GM12878 (cell line): ENCODE data around the gene SLC38A3. TPM values are rescaled to one million over a fixed set of nuclear protein-coding genes. Genes with fewer than 3 reads are reported as not detected.

ENCODE experiments used
- ATAC-seq: fragments of 200-7000 bp; cut with Tn5 transposase; 3 replicates; pipeline ENCODE4 v1.9.1; 2020; ENCODE audit warnings: mild to moderate bottlenecking, moderate library complexity
- BruUV-seq: library from RNA; stranded (reverse); fragments of 400-500 nt; replicated peaks from 2 replicates; lab custom pipeline; 2021; lab: Mats Ljungman, UMichigan
- CTCF ChIA-PET: fragments of 300-600 bp; sonication (Branson Sonifier 250); formaldehyde crosslinking; extraction: SDS; loops from one replicate; lab custom pipeline; 2021; ENCODE audit warnings: inconsistent platforms; lab: Yijun Ruan, JAX
- POLR2A ChIA-PET: fragments of 350-600 bp; formaldehyde crosslinking; extraction: SDS; loops from one replicate; lab custom pipeline; 2021; ENCODE audit warnings: inconsistent platforms; lab: Charles Lee
- RAD21 ChIA-PET: fragments of 300-600 bp; sonication (Branson Sonifier 250); formaldehyde crosslinking; loops from one replicate; lab custom pipeline; 2023; ENCODE audit warnings: antibody characterized with exemption; ENCODE audit not compliant: unreplicated experiment; lab: Charles Lee
- SMC1A ChIA-PET: fragments of 300-600 bp; sonication (Branson Sonifier 250); formaldehyde crosslinking; loops from one replicate; lab custom pipeline; 2023; ENCODE audit not compliant: unreplicated experiment, uncharacterized antibody; lab: Charles Lee
- DNase-seq: peaks from one replicate; pipeline ENCODE4 v3.0.0-alpha.2; 2011; ENCODE audit warnings: low read depth, low spot score
- FAIRE-seq: peaks from 3 replicates; lab custom pipeline; 2011; peaks lifted over from hg19 to GRCh38; lab: Jason Lieb, UNC
- H2AFZ ChIP-seq: 2 replicates; pipeline ENCODE4 v1.6.0; 2011; ENCODE audit warnings: low read depth, low read length, control low read depth; ENCODE audit not compliant: control insufficient read depth
- H3K27ac ChIP-seq: 2 replicates; pipeline ENCODE4 v1.5.1; 2011; ENCODE audit warnings: control low read depth; ENCODE audit not compliant: control insufficient read depth, insufficient read depth
- H3K27me3 ChIP-seq, 2 experiments: replicated peaks in 1 of 2; 2 replicates each; pipeline versions ENCODE4 v1.6.0 to v1.6.1; 2011; ENCODE audit warnings: low read length in 1 of 2; ENCODE audit not compliant: control insufficient read depth in 2 of 2, insufficient read depth in 2 of 2
- H3K36me3 ChIP-seq, 2 experiments: 2 replicates each; pipeline ENCODE4 v1.5.1; 2011; ENCODE audit warnings: low read length in 1 of 2; ENCODE audit not compliant: control insufficient read depth in 2 of 2, insufficient read depth in 2 of 2
- H3K4me1 ChIP-seq: 2 replicates; pipeline ENCODE4 v1.6.1; 2011; ENCODE audit warnings: mild to moderate bottlenecking, low read length, moderate library complexity, mixed read lengths; ENCODE audit not compliant: control insufficient read depth, insufficient read depth
- H3K4me2 ChIP-seq: 2 replicates; pipeline ENCODE4 v1.6.0; 2011; ENCODE audit warnings: control low read depth; ENCODE audit not compliant: control insufficient read depth, insufficient read depth
- H3K4me3 ChIP-seq: fragments of 200-600 bp; sonication (generic); 2 replicates; pipeline ENCODE4 v1.5.1; 2016
- H3K79me2 ChIP-seq: 2 replicates; pipeline ENCODE4 v1.6.0; 2011; ENCODE audit warnings: low read length; ENCODE audit not compliant: control insufficient read depth, insufficient read depth
- H3K9ac ChIP-seq: 2 replicates; pipeline ENCODE4 v1.8.0; 2011; ENCODE audit warnings: low read length, control low read depth, mixed read lengths; ENCODE audit not compliant: control insufficient read depth, insufficient read depth
- H3K9me3 ChIP-seq: replicated peaks from 3 replicates; pipeline ENCODE4 v1.5.1; 2011; ENCODE audit warnings: mild to moderate bottlenecking, low read length; ENCODE audit not compliant: control insufficient read depth, insufficient read depth
- H4K20me1 ChIP-seq: 2 replicates; pipeline ENCODE4 v1.6.0; 2011; ENCODE audit not compliant: control insufficient read depth, insufficient read depth
- ATF7 ChIP-seq: fragments of 450-650 bp; IDR thresholded peaks from 2 replicates; pipeline ENCODE4 v1.6.1; 2016; ENCODE audit warnings: low read depth, mild to moderate bottlenecking
- BRCA1 ChIP-seq: IDR thresholded peaks from 2 replicates; pipeline ENCODE4 v1.6.1; 2011; ENCODE audit warnings: low read depth, low read length, improper control_type of control experiment
- CHD2 ChIP-seq: IDR thresholded peaks from 2 replicates; pipeline ENCODE4 v1.6.1; 2011; ENCODE audit warnings: low read depth, low read length, improper control_type of control experiment, borderline replicate concordance
- CREM ChIP-seq: IDR thresholded peaks from 2 replicates; pipeline ENCODE4 v1.6.1; 2014; ENCODE audit warnings: antibody characterized with exemption, low read depth
- ELK1 ChIP-seq: IDR thresholded peaks from 2 replicates; pipeline ENCODE4 v1.6.1; 2012; ENCODE audit warnings: low read depth, low read length, improper control_type of control experiment
- LARP7 ChIP-seq: fragments of 450-650 bp; IDR thresholded peaks from 2 replicates; pipeline ENCODE4 v1.6.1; 2017; ENCODE audit warnings: mild to moderate bottlenecking
- MTA3 ChIP-seq: IDR thresholded peaks from 2 replicates; pipeline ENCODE4 v1.6.1; 2012; ENCODE audit warnings: low read length, inconsistent platforms, borderline replicate concordance
- MYC ChIP-seq: IDR thresholded peaks from 2 replicates; pipeline ENCODE4 v1.6.1; 2011; ENCODE audit warnings: mild to moderate bottlenecking, low read length, moderate library complexity, inconsistent platforms; ENCODE audit not compliant: insufficient read depth, insufficient replicate concordance, insufficient read length, severe bottlenecking
- NR2C2 ChIP-seq: IDR thresholded peaks from 2 replicates; pipeline ENCODE4 v1.6.1; 2011; ENCODE audit warnings: borderline replicate concordance, low read depth; ENCODE audit not compliant: control insufficient read depth, insufficient read length
- PML ChIP-seq: IDR thresholded peaks from 2 replicates; pipeline ENCODE4 v1.6.1; 2012; ENCODE audit warnings: low read length, inconsistent platforms
- RAD51 ChIP-seq: fragments of 450-650 bp; IDR thresholded peaks from 2 replicates; pipeline ENCODE4 v1.6.1; 2016; ENCODE audit warnings: moderate library complexity, mild to moderate bottlenecking, inconsistent platforms
- SIN3A ChIP-seq: IDR thresholded peaks from 2 replicates; pipeline ENCODE4 v1.6.1; 2012; ENCODE audit warnings: low read depth, low read length, improper control_type of control experiment
- SMARCA5 ChIP-seq: fragments of 450-650 bp; IDR thresholded peaks from 2 replicates; pipeline ENCODE4 v1.6.1; 2017; ENCODE audit warnings: mild to moderate bottlenecking
- SUPT20H ChIP-seq: IDR thresholded peaks from 2 replicates; pipeline ENCODE4 v1.6.1; 2011; ENCODE audit warnings: low read depth, mild to moderate bottlenecking, low read length, moderate library complexity, borderline replicate concordance; ENCODE audit not compliant: control insufficient read depth
- whole genome bisulfite sequencing: methylation state at CpG from one replicate; pipeline ENCODE4 v1.1.6; 2016; ENCODE audit warnings: low lambda C conversion rate; ENCODE audit not compliant: insufficient replicate concordance, insufficient coverage; ENCODE audit errors: missing lambda C conversion rate; 5-methylcytosine and 5-hydroxymethylcytosine counted together
- in situ Hi-C: fragments of 300-500 bp; cut with MboI; formaldehyde crosslinking; loops from 9 replicates; pipeline ENCODE4 v1.14.3; 2018; ENCODE audit warnings: mixed read lengths
- intact Hi-C: fragments of 100-400 bp; cut with micrococcal nuclease; formaldehyde crosslinking; loops from one replicate; pipeline ENCODE4 v1.14.2; 2022; ENCODE audit not compliant: unreplicated experiment
- polyA plus RNA-seq, 11 experiments: library from polyadenylated mRNA; depleted of rRNA in 4 of 11; unstranded in 6 of 11; stranded (reverse) in 5 of 11; fragments of >200 nt; fragmentation: Nextera tagmentation in 4 of 11; fragmentation: Illumina TruSeq in 1 of 11; extraction: Ambion mirVana in 4 of 11; extraction: Trizol in 1 of 11; gene quantifications; 1 replicate in 1 of 11; 2 replicates in 10 of 11; pipeline versions ENCODE4 v1.2.1 to v1.2.3, GENCODE V29; 2011 to 2016; ENCODE audit warnings: inconsistent platforms in 2 of 11, missing spikeins in 2 of 11, low read depth in 1 of 11
- total RNA-seq, 4 experiments: library from RNA; depleted of rRNA in 3 of 4; stranded (reverse); fragments of >200 nt in 3 of 4; fragmentation: Illumina TruSeq in 1 of 4; extraction: Trizol in 1 of 4; gene quantifications; 2 replicates each; pipeline versions ENCODE4 v1.2.1 to v1.2.3, GENCODE V29; 2013 to 2021
- TF ChIP-seq, protein P1 (sequence below): IDR thresholded peaks from 2 replicates; pipeline ENCODE4 v1.6.1; 2011; ENCODE audit warnings: borderline replicate concordance, low read depth, mild to moderate bottlenecking, moderate library complexity, mixed read lengths, low read length; ENCODE audit not compliant: insufficient read depth; ENCODE audit errors: extremely low read length
- TF ChIP-seq, protein P2 (sequence below): fragments of 450-650 bp; IDR thresholded peaks from 2 replicates; pipeline ENCODE4 v1.6.1; 2017; ENCODE audit warnings: low read depth, mild to moderate bottlenecking, moderate library complexity
- TF ChIP-seq, protein P3 (sequence below): fragments of 450-650 bp; IDR thresholded peaks from 2 replicates; pipeline ENCODE4 v1.6.1; 2017; ENCODE audit warnings: mild to moderate bottlenecking

SLC38A3 gene
- total and polyA plus RNA-seq, 10 of the 15 experiments (the other 5 are each of a cell fraction or from before 2014, with no cell fraction given): 0.14 TPM; not detected in 9

- FAIRE-seq: no peak
- POLR2A ChIA-PET: interaction anchor here (1.2 to 4.0 kb wide), 2 partner anchors 8 to 10 kb away, joined by 5 to 38 read pairs; no protein-coding TSS in a partner anchor
- peaks cover 73% of the 10 kb centered on the region for H3K79me2 ChIP-seq
- TF ChIP-seq, protein P1, sequence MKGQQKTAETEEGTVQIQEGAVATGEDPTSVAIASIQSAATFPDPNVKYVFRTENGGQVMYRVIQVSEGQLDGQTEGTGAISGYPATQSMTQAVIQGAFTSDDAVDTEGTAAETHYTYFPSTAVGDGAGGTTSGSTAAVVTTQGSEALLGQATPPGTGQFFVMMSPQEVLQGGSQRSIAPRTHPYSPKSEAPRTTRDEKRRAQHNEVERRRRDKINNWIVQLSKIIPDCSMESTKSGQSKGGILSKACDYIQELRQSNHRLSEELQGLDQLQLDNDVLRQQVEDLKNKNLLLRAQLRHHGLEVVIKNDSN: no peak
- no peak for TF ChIP-seq SUPT20H
- TF ChIP-seq CREM: no peak
- TF ChIP-seq SMARCA5: no peak
- no peak for TF ChIP-seq PML
- no peak for TF ChIP-seq MYC
- TF ChIP-seq, protein P2, sequence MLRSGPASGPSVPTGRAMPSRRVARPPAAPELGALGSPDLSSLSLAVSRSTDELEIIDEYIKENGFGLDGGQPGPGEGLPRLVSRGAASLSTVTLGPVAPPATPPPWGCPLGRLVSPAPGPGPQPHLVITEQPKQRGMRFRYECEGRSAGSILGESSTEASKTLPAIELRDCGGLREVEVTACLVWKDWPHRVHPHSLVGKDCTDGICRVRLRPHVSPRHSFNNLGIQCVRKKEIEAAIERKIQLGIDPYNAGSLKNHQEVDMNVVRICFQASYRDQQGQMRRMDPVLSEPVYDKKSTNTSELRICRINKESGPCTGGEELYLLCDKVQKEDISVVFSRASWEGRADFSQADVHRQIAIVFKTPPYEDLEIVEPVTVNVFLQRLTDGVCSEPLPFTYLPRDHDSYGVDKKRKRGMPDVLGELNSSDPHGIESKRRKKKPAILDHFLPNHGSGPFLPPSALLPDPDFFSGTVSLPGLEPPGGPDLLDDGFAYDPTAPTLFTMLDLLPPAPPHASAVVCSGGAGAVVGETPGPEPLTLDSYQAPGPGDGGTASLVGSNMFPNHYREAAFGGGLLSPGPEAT: no peak
- TF ChIP-seq, protein P3, sequence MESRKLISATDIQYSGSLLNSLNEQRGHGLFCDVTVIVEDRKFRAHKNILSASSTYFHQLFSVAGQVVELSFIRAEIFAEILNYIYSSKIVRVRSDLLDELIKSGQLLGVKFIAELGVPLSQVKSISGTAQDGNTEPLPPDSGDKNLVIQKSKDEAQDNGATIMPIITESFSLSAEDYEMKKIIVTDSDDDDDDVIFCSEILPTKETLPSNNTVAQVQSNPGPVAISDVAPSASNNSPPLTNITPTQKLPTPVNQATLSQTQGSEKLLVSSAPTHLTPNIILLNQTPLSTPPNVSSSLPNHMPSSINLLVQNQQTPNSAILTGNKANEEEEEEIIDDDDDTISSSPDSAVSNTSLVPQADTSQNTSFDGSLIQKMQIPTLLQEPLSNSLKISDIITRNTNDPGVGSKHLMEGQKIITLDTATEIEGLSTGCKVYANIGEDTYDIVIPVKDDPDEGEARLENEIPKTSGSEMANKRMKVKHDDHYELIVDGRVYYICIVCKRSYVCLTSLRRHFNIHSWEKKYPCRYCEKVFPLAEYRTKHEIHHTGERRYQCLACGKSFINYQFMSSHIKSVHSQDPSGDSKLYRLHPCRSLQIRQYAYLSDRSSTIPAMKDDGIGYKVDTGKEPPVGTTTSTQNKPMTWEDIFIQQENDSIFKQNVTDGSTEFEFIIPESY: no peak
- no peak for TF ChIP-seq LARP7
- no peak for TF ChIP-seq ELK1
- TF ChIP-seq NR2C2: no peak
- TF ChIP-seq CHD2: no peak
- TF ChIP-seq ATF7: no peak
- TF ChIP-seq MTA3: no peak
- no peak for TF ChIP-seq SIN3A
- TF ChIP-seq RAD51: no peak
- no peak for TF ChIP-seq BRCA1
These were observed 33.5 kb downstream of the SLC38A3 start for GRCh38 chr3:50238549-50239026.

More at GRCh38 chr3:50238549-50239026, 33.5 kb downstream of the SLC38A3 start:
- DNase-seq: no peak
- H3K4me2 ChIP-seq: peak overlapping the region; percentile 65
- BruUV-seq: no TSS peak
- RAD21 ChIA-PET: interaction anchor here (1.4 kb wide), 1 partner anchor 8 kb away, joined by 7 read pairs; no protein-coding TSS in a partner anchor
- peak overlapping the region; percentile 90 for H3K9ac ChIP-seq
- peak overlapping the region; percentile 91 for H3K27ac ChIP-seq
- no peak for ATAC-seq
- H2AFZ ChIP-seq: no peak overlapping the region
- no peaks in the 10 kb centered on the region for H3K27me3 ChIP-seq
- WGBS: 6% methylated on average over 7 of the region's 7 CpGs
- peaks cover 41% of the 10 kb centered on the region for H3K4me1 ChIP-seq
- peak overlapping the region; percentile 100 for H3K4me3 ChIP-seq
- peaks cover 12% of the 10 kb centered on the region for H4K20me1 ChIP-seq
- peaks cover 0 to 2% of the 10 kb centered on the region in 2 experiments; a peak in 2 of 4 replicates for H3K36me3 ChIP-seq
- CTCF ChIA-PET: interaction anchor here (2.2 to 3.9 kb wide), 2 partner anchors 8 to 12 kb away, joined by 19 to 27 read pairs; no protein-coding TSS in a partner anchor
- SMC1A ChIA-PET: interaction anchor here (0.9 kb wide), 1 partner anchor 8 kb away, joined by 4 read pairs; no protein-coding TSS in a partner anchor
- H3K9me3 ChIP-seq: no peaks in the 10 kb centered on the region
- in situ Hi-C loops (no loop called here), intact Hi-C loops (loop anchor here (5.0 kb wide), 1 partner anchor 99 kb away; no protein-coding TSS in a partner anchor)
